WTC11 (cell line): ENCODE measurements around the gene APOBR. TPM values are rescaled to one million over a fixed set of nuclear protein-coding genes. Genes with fewer than 3 reads are reported as not detected.

Source experiments
- ATAC-seq: fragments of 200-7000 bp; cut with Tn5 transposase; 2 replicates; pipeline ENCODE4 v1.10.0; 2021; ENCODE audit warnings: mild to moderate bottlenecking, moderate library complexity
- Bru-seq: library from RNA; stranded (reverse); fragments of 400-500 nt; gene quantifications from one replicate; lab custom pipeline; 2021; lab: Mats Ljungman, UMichigan
- CTCF ChIA-PET: fragments of 300-600 bp; sonication (Branson Sonifier 250); formaldehyde crosslinking; loops from one replicate; lab custom pipeline; 2021; ENCODE audit warnings: antibody characterized with exemption; lab: Charles Lee
- POLR2A ChIA-PET: fragments of 350-600 bp; sonication (Branson Sonifier 250); formaldehyde crosslinking; loops from one replicate; lab custom pipeline; 2021; ENCODE audit warnings: antibody characterized with exemption; lab: Charles Lee
- DNase-seq: peaks from one replicate; pipeline ENCODE4 v3.0.0; 2021; ENCODE audit warnings: low spot score
- H3K27ac Mint-ChIP-seq: 2 replicates; pipeline ENCODE4 v1.8.0; 2021; ENCODE audit warnings: mixed read lengths
- H3K27me3 Mint-ChIP-seq: 2 replicates; pipeline ENCODE4 v1.8.0; 2021; ENCODE audit warnings: low read depth, mild to moderate bottlenecking, moderate library complexity, mixed read lengths
- H3K36me3 Mint-ChIP-seq: 2 replicates; pipeline ENCODE4 v1.8.0; 2021; ENCODE audit warnings: mixed read lengths
- H3K4me1 Mint-ChIP-seq: 2 replicates; pipeline ENCODE4 v1.8.0; 2022; ENCODE audit warnings: mixed read lengths
- H3K4me3 Mint-ChIP-seq: 2 replicates; pipeline ENCODE4 v1.8.0; 2021; ENCODE audit warnings: mild to moderate bottlenecking, moderate library complexity, mixed read lengths
- H3K9me3 Mint-ChIP-seq: 2 replicates; pipeline ENCODE4 v1.8.0; 2021; ENCODE audit warnings: mixed read lengths
- AFF4 ChIP-seq: sonication (generic); formaldehyde crosslinking; IDR thresholded peaks from 2 replicates; pipeline ENCODE4 v1.8.1; 2023; ENCODE audit warnings: mild to moderate bottlenecking, missing genetic modification reagents, borderline replicate concordance
- ATF2 ChIP-seq: sonication (generic); formaldehyde crosslinking; IDR thresholded peaks from 2 replicates; pipeline ENCODE4 v1.8.1; 2022; ENCODE audit warnings: low read depth, missing genetic modification reagents, borderline replicate concordance
- ATF6 ChIP-seq: sonication (generic); formaldehyde crosslinking; IDR thresholded peaks from 2 replicates; pipeline ENCODE4 v1.8.1; 2023; ENCODE audit warnings: mild to moderate bottlenecking, missing genetic modification reagents
- CBFB ChIP-seq: sonication (generic); formaldehyde crosslinking; IDR thresholded peaks from 2 replicates; pipeline ENCODE4 v1.8.1; 2022; ENCODE audit warnings: mild to moderate bottlenecking, low read depth, missing genetic modification reagents
- CREM ChIP-seq: sonication (generic); formaldehyde crosslinking; IDR thresholded peaks from 2 replicates; pipeline ENCODE4 v1.8.1; 2022; ENCODE audit warnings: mild to moderate bottlenecking, missing genetic modification reagents, moderate library complexity
- CTCF ChIP-seq: fragments of 200-600 bp; IDR thresholded peaks from 2 replicates; pipeline ENCODE4 v1.8.0; 2022; ENCODE audit warnings: antibody characterized with exemption
- E2F1 ChIP-seq: sonication (generic); formaldehyde crosslinking; IDR thresholded peaks from 2 replicates; pipeline ENCODE4 v1.8.0; 2022; ENCODE audit warnings: mild to moderate bottlenecking, missing genetic modification reagents
- IRF1 ChIP-seq: sonication (generic); formaldehyde crosslinking; IDR thresholded peaks from 2 replicates; pipeline ENCODE4 v1.8.0; 2023; ENCODE audit warnings: missing genetic modification reagents
- KAT7 ChIP-seq: sonication (generic); formaldehyde crosslinking; IDR thresholded peaks from 2 replicates; pipeline ENCODE4 v1.8.1; 2023; ENCODE audit warnings: missing genetic modification reagents, mild to moderate bottlenecking, borderline replicate concordance
- OVOL2 ChIP-seq: fragments of 250-450 bp; sonication (Bioruptor Pico); IDR thresholded peaks from 2 replicates; pipeline ENCODE4 v1.9.0; 2021; ENCODE audit warnings: mild to moderate bottlenecking, borderline replicate concordance
- PRDM15 ChIP-seq: sonication (generic); formaldehyde crosslinking; IDR thresholded peaks from 2 replicates; pipeline ENCODE4 v1.8.0; 2022; ENCODE audit warnings: missing genetic modification reagents
- PRRX2 ChIP-seq: fragments of 250-450 bp; sonication (Bioruptor Pico); IDR thresholded peaks from 2 replicates; pipeline ENCODE4 v1.8.0; 2021; ENCODE audit warnings: mild to moderate bottlenecking
- ZNF263 ChIP-seq: sonication (generic); formaldehyde crosslinking; IDR thresholded peaks from 2 replicates; pipeline ENCODE4 v1.8.1; 2022; ENCODE audit warnings: low read depth, mild to moderate bottlenecking, moderate library complexity, missing genetic modification reagents
- ZNF281 ChIP-seq: sonication (generic); formaldehyde crosslinking; IDR thresholded peaks from 2 replicates; pipeline ENCODE4 v1.8.0; 2023; ENCODE audit warnings: mild to moderate bottlenecking, missing genetic modification reagents
- long read RNA-seq, 3 experiments: library from RNA in 1 of 3; library from capped mRNA in 1 of 3; library from polyadenylated mRNA in 1 of 3; unstranded in 2 of 3; stranded (forward) in 1 of 3; transcript quantifications; one replicate each; pipeline ENCODE4 v2.0.0, GENCODE V29; 2021
- total RNA-seq: library from RNA; stranded (reverse); gene quantifications from 3 replicates; pipeline ENCODE4 v1.2.3, GENCODE V29; 2021

APOBR gene
- total RNA-seq, result 0.09 to 0.11 TPM in 2 of 3 replicates, not detected in the other
- Bru-seq, nascent RNA, result percentile 16 among the genes with signal in this experiment
- long read RNA-seq, experiment 1, result 0 reads
- long read RNA-seq, experiment 2, result 0 reads
- long read RNA-seq, experiment 3, result 0 reads

GRCh38 chr16:28494121-28494851 lies at the start of gene APOBR:
TSS of gene APOBR (plus strand) at chr16:28494643. CDS start at chr16:28494682, 39 bp downstream.
- Mint-ChIP-seq H3K27ac (no peak within 1 kb of the TSS), H3K36me3 (no peaks in the 10 kb centered on the region), H3K27me3 (peaks cover 20% of the 10 kb centered on the region), H3K9me3 (no peaks in the 10 kb centered on the region), H3K4me3 (no peak within 1 kb of the TSS), H3K4me1 (no peaks in the 10 kb centered on the region)
- no peak for ATAC-seq
- DNase-seq, result no peak
- POLR2A ChIA-PET, result no interaction called here
- CTCF ChIA-PET, result no interaction called here
- TF ChIP-seq PRRX2 (CRISPR knock-in tag) (no peak), ZNF263 (CRISPR knock-in tag) (no peak), KAT7 (CRISPR knock-in tag) (no peak), IRF1 (CRISPR knock-in tag) (no peak), ATF2 (CRISPR knock-in tag) (no peak), CBFB (CRISPR knock-in tag) (no peak), OVOL2 (CRISPR knock-in tag) (no peak), CREM (CRISPR knock-in tag) (no peak), E2F1 (no peak), ATF6 (CRISPR knock-in tag) (no peak), PRDM15 (no peak), CTCF (no peak), ZNF281 (CRISPR knock-in tag) (no peak), AFF4 (no peak)
